ENCODE measurements around the gene SRCAP.
"Not testable (repeated sequence)": the region's sequence is repeated elsewhere in the genome, so short reads cannot be mapped to it uniquely, and the experiment has no call there.

The SRCAP gene

GRCh38 chr16:30663820-30664219 is 35.2 kb upstream of the SRCAP start:
- no peak for DNase-seq (ENCODE audit: low read depth in 2 of 2)

DNA sequence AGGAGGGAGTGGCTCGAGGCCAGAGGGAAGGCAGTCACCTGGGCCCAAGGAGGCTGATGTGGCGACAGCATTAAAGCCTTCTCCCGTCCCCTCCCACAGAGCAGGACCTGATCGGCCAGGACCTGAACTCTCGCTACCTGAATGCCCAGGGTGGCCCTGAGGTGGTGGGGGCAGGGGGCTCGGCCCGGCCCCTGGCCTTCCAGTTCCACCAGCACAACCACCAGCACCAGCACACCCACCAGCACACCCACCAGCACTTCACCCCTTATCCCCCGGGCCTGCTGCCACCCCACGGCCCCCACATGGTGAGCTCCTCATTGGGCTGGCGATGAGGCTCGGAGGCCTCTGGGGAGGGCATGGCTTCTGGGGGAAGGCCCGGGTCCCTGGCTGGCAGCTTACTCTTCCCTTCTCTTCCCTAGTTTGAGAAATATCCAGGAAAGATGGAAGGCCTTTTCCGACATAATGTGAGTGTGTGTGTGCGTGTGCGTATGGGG is 34.3 kb upstream of the SRCAP start:
- no peak for DNase-seq (ENCODE audit: low read depth in 2 of 2)

DNA sequence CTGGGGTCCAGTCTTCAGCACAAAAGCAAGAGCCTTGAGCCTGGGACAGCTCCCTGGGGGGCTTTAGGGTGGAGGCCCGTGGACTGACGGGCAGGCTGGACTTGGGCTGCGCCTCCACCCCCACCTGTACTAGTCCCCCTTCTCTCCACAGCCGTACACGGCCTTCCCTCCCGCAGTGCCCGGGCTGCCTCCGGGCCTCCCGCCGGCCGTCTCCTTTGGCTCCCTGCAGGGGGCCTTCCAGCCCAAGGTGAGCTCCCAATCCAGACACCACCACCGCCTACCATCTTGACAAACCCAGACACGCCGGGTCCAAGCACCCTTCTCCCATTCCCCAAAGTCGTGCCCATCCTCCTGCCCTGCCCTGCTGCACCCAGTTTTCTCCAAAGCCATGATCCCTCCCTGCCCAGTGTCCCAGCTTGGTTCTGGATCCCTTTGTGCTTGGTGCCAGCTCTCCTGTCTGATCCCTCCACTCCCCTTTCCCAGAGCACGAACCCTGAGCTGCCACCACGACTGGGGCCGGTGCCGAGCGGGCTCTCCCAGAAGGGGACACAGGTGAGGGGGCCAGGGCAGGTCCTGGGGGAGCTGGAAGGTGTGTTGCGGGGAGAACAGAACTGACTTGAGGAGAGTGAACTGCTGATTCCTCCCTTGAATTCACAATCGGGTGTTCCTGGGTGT is 33.7 kb upstream of the SRCAP start:
- DNase-seq (ENCODE audit: low read depth in 2 of 2): no peak

- DNase-seq (ENCODE audit: low read depth in 2 of 2): no peak
These were observed 33.2 kb upstream of the SRCAP start for GRCh38 chr16:30665830-30666190.

DNA sequence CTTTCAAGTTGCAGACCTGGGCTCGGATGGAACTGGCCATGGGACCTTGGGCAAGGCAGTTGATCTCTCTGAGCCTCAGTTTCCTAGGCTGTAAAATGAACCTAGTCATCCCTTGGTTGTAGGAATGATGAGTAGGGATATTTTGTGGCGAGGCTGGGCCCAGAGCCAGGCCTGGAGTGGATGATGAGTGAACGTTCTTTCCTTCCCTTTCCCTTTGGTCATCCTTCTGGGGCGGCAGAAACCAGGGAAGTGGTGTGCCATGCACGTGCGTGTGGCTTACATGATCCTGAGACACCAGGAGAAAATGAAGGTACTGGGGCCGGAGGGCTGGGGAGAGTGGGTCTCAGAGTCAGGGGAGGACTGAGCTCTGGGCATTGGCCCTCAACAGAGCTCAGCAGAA is 32.3 kb upstream of the SRCAP start:
- DNase-seq (ENCODE audit: low read depth in 2 of 2): no peak

- no peak for DNase-seq (ENCODE audit: low read depth in 2 of 2)
These were observed 31.5 kb upstream of the SRCAP start for GRCh38 chr16:30667361-30667905.

- no peak for DNase-seq (ENCODE audit: low read depth in 2 of 2)
These were observed 30.6 kb upstream of the SRCAP start for GRCh38 chr16:30668393-30668792.

- DNase-seq (ENCODE audit: low read depth in 2 of 2): no peak
These were observed 29.7 kb upstream of the SRCAP start for GRCh38 chr16:30669026-30669902.

DNA sequence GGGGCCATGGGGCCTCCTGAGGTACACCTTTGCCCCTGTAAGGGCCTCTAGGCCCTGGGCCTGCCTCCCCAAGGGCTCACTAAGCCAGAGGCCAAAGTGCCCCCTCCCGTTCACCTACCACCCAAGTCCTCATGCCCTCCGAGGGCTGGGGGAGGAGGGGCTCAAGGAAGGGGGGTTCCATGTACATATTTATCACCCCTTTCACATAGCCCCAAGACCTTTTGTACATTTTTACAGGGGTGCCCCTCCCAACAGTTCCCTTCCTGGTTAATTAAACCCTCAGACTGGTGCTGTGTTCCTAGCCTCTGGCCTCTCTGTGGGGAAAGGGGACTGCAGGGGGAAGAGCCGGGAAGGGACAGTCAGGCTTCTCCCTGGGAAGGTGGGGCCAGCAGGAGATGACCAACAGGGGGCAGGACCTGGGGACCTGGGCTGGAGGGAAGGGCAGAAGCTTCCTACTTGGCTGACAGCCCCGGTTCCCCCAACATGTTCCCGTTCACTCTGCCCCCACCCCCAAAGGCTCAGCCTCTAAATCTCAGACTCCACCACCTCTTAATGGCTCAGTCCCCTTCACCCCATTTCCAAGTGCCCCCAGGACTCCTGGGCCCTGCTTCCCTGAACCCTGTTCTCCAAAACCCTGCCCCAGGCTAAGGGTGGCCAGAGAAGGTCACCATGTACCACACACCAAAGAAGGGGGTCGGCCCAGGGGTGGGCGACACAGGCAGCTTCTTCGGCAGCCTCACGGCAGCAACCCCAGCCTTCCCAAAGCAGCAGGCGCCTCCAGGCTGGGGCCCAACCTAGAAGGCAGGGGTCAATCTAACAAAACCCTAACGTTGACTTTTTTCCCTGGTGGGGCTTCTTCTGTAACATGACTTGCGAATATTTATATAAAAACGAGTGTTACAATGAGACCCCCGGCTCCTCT is 28.8 kb upstream of the SRCAP start:
- DNase-seq (ENCODE audit: low read depth in 2 of 2): no peak

DNA sequence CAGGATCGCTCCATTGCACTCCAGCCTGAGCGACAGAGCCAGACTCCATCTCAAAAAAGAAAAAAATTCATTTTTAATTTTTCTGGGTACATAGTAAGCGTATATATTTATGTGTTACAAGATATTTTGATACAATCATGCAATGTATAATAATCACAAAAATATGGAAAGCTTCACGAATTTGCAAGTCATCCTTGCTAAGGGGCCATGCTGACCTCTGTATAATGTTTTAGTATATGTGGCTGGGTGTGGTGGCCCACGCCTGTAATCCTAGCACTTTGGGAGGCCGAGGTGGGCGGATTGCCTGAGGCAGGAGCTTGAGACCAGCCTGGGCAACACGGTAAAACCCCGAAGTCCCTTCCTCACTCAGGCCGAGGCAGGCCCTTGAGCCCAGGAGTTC is 23.8 kb upstream of the SRCAP start:
- DNase-seq (ENCODE audit: low read depth in 2 of 2): no peak

DNA sequence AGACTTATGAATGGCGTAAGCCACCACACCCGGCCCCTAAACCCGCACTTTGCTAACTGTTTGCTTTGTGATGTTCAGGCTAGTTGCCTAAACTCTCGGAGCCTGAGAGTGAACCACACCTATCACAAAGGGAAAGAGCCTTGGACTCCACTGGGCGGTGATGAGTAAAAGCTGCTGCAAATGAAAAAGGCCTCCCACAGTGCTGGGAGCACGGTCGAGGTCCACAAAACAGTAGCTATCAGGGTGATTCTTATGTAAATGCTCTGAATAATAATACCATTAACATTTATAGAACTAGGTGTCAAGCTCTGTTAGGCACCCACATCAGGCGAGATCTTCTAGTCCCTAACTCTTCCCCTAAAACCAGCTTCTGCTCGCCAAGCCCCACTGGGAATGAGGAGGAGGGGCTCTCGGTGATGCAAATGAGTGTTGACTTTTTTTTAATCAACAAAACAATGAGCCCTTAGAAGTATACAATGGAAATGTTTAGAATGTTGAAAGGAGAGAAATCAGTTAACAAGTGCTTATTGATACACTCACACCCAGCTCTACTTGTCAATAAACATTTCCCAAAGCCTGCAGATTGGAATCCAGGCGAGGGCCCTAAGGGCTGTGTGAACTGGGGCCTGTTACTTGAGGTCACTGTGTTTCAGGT is 20.9 kb upstream of the SRCAP start:
- DNase-seq (ENCODE audit: low read depth in 2 of 2): no peak

GRCh38 chr16:30678586-30678970 is 20.4 kb upstream of the SRCAP start:
- no peak for DNase-seq (ENCODE audit: low read depth in 2 of 2)

GRCh38 chr16:30680326-30680725 is 18.6 kb upstream of the SRCAP start:
- no peak for DNase-seq (ENCODE audit: low read depth in 2 of 2)

GRCh38 chr16:30688701-30689100 is 10.3 kb upstream of the SRCAP start:
- no peak for DNase-seq (ENCODE audit: low read depth in 2 of 2)

- no peak for DNase-seq (ENCODE audit: low read depth in 2 of 2)
These were observed 7.1 kb upstream of the SRCAP start for GRCh38 chr16:30691907-30692306.

DNA sequence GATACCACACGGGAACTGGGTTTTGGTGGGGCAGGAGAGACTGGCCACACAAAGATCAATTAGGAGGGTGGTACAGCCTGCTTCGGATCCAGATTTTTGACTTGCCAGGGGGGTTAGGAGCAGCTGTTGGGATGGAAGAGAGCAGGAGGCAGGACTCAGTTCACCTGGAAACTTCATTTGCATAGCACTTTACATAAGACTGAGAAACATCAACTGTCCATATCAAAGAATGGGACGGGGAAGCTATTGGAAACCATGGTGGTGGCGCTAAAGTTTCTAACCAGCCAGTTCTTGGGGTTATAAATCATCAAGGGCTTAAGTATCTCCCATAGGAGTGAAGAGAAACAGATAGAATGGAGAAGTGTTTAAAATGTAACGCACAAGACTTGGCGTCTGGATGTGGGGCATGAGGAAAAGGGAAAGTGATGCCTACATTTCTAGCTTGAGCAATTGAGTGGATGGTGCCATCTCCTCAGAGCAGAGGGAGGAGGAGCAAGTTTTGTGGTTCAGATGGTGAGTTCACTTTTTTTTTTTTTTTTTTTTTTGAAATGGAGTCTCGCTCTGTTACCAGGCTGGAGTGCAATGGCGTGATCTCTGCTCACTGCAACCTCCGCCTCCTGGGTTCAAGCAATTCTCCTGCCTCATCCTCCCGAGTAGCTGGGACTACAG is 6.4 kb upstream of the SRCAP start:
- no peak for DNase-seq (ENCODE audit: low read depth in 2 of 2)

DNA sequence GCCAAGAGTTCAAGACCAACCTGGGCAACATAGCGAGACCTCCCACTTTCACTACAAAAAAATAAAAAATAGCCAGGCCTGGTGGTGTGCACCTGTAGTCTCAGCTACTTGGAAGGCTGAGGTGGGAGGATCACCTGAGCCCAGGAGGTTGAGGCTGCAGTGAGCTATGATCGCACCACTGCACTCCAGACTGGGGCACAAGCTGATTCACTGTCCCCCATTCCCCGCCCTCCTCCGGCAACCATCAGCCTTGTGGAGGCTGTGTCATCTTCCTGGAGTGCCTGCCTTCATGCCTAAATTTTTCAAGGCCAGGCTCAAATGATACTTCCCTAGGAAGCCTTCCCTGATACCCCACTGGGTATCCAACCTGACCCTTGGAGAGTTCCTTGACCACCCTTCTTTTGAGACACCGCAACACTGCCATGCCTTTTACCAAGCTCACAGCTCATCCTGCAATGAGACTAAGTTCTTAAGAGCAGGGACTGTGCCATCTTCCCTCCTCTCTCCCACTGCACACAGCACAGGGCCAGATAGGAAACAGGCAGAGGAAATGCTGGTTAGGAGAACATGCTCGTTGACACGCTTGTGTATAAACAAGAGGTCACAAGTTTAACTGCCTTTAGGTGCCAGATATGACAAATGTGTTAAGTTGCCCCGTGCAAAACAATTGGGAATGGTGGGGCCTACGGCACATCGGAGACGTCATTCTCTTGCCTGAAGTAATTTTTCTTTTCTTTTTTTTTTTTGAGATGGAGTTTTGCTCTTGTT is 3.9 kb upstream of the SRCAP start:
- no peak for DNase-seq (ENCODE audit: low read depth in 2 of 2)

DNA sequence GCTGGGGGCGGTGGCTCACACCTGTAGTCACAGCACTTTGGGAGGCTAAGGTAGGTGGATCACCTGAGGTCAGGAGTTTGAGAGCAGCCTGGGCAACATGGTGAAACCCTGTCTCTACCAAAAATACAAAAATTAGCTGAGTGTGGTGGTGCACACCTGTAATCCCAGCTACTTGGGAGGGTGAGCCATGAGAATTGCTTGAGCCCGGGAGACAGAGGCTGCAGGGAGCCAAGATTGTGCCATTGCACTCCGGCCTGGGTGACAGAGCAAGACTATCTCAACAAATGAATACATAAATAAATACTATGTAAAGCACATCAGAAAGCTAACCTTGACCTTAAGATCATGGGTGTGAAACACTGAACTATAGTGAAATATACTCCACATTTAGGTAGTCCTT is 2.3 kb upstream of the SRCAP start:
- DNase-seq (ENCODE audit: low read depth in 2 of 2): not testable (repeated sequence)

- no peak for DNase-seq (ENCODE audit: low read depth in 2 of 2)
These were observed 1.5 kb upstream of the SRCAP start for GRCh38 chr16:30697264-30698138.
